Measurements from ENCODE around the gene DMRTC2. TPM values are rescaled to one million over a fixed set of nuclear protein-coding genes. Genes with fewer than 3 reads are reported as not detected.

The DMRTC2 gene
- total RNA-seq, 1 experiment from 2014 or later: not detected

DNA sequence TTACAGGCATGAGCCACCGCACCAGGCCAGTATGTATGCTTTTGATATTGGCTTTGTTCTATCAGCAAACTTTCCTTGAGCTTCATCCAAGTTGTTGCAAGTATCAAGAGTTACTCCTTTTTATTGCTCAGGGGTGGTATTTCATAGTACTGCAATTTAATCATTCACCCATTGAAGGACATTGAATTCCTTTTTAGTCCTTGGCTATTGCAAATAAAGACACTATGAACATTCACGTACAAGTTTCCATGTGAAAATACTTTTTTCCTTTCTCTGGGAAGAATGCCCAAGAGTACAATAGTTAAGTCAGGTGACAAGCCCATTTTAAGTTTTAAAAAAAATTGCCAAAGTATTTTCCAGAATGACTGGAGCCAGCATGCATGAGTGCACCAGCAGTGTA lies 28.1 kb upstream of the DMRTC2 start:
- Histone ChIP-seq H3K36me3 (ENCODE audit: low read depth) (no peaks in the 10 kb centered on the region), H3K4me1 (replicated peaks; ENCODE audit: insufficient read depth) (no peaks in the 10 kb centered on the region), H3K79me2 (ENCODE audit: low read depth) (no peaks in the 10 kb centered on the region), H2AFZ (no peak overlapping the region), H3K9me2 (ENCODE audit: insufficient read depth) (no peaks in the 10 kb centered on the region), H4K20me1 (ENCODE audit: insufficient read depth) (no peaks in the 10 kb centered on the region), H3K4me3 (no peak overlapping the region), H3K27ac (no peak overlapping the region), H3K9me3 (ENCODE audit: insufficient read depth, low read depth) (no peaks in the 10 kb centered on the region), H3F3A (ENCODE audit: insufficient read depth, low read depth) (no peaks in the 10 kb centered on the region; the same call in 1 of the 2 replicates), H3K27me3 (ENCODE audit: insufficient read depth, low read depth) (no peaks in the 10 kb centered on the region), H3K4me2 (no peak overlapping the region)
- POLR2A ChIA-PET (ENCODE audit: unreplicated experiment): no interaction called here
- CTCF ChIA-PET: interaction anchor here (0.7 kb wide), 1 partner anchor 64 kb away, joined by 4 read pairs; no protein-coding TSS in a partner anchor
- BruUV-seq (replicated peaks): no TSS peak
- TF ChIP-seq EZH2 (IDR thresholded peaks at IDR 0.05; ENCODE audit: low read depth): no peak
- TF ChIP-seq, protein P1, sequence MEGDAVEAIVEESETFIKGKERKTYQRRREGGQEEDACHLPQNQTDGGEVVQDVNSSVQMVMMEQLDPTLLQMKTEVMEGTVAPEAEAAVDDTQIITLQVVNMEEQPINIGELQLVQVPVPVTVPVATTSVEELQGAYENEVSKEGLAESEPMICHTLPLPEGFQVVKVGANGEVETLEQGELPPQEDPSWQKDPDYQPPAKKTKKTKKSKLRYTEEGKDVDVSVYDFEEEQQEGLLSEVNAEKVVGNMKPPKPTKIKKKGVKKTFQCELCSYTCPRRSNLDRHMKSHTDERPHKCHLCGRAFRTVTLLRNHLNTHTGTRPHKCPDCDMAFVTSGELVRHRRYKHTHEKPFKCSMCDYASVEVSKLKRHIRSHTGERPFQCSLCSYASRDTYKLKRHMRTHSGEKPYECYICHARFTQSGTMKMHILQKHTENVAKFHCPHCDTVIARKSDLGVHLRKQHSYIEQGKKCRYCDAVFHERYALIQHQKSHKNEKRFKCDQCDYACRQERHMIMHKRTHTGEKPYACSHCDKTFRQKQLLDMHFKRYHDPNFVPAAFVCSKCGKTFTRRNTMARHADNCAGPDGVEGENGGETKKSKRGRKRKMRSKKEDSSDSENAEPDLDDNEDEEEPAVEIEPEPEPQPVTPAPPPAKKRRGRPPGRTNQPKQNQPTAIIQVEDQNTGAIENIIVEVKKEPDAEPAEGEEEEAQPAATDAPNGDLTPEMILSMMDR (conservative IDR thresholded peaks at IDR 0.05): no peak
- DNase-seq: no peak
- intact Hi-C loops (cut with micrococcal nuclease; ENCODE audit: unreplicated experiment): no loop called here

DNA sequence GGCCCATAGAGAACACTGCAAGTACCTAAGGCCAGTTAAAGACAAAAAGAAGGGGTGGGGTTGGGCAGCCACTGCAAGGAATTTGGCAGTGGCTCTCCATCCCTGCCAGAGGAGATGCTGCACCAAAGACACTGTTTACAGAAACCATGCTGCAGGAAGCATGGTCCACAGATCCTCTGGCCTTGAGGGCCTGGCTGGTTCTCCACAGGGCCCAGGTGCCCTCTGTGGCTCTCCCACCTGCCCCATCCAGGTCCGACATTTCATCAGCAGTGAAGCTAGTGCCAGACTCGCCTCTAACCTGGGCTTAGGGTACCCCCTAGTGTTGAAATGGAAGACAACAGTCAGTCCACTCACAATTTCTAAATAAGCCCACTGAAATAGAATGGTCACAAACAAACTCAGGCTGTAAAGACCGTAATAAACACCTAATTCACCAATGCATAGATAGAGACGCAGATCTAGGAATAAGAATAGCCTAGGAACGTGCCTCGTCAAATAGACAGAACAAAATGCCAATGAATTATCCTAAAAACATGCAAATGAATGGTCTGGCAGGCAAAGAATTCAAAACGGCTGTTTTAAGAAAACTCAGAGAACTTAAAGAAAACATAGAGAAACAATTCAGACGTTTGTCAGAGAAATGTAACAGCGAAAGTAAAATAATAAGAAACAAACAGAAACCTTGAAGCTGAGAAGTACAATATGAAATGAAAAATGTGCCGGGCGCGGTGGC lies 23.7 kb upstream of the DMRTC2 start:
- no TSS peak for BruUV-seq (replicated peaks)
- no peak overlapping the region for H3K4me2 ChIP-seq
- H2AFZ ChIP-seq: no peak overlapping the region
- POLR2A ChIA-PET (ENCODE audit: unreplicated experiment): no interaction called here
- TF ChIP-seq EZH2 (IDR thresholded peaks at IDR 0.05; ENCODE audit: low read depth): no peak
- TF ChIP-seq, protein P1 (conservative IDR thresholded peaks at IDR 0.05): peak; percentile 87
- no peaks in the 10 kb centered on the region; the same call in 1 of the 2 replicates for H3F3A ChIP-seq (ENCODE audit: insufficient read depth, low read depth)
- H3K36me3 ChIP-seq (ENCODE audit: low read depth): no peaks in the 10 kb centered on the region
- H3K79me2 ChIP-seq (ENCODE audit: low read depth): no peaks in the 10 kb centered on the region
- H3K27me3 ChIP-seq (ENCODE audit: insufficient read depth, low read depth): 0 out of 2 replicates have a peak, but pooled peaks cover 5% of the 10 kb centered on the region
- H3K4me3 ChIP-seq: no peak overlapping the region
- H3K27ac ChIP-seq: no peak overlapping the region
- CTCF ChIA-PET: interaction anchor here (0.6 to 0.9 kb wide), 3 partner anchors 26 to 180 kb away, joined by 3 to 5 read pairs (median 4); no protein-coding TSS in a partner anchor
- no peaks in the 10 kb centered on the region for H4K20me1 ChIP-seq (ENCODE audit: insufficient read depth)
- no peaks in the 10 kb centered on the region for H3K9me3 ChIP-seq (ENCODE audit: insufficient read depth, low read depth)
- no peaks in the 10 kb centered on the region for H3K4me1 ChIP-seq (replicated peaks; ENCODE audit: insufficient read depth)
- DNase-seq: peak; percentile 45 to 47
- intact Hi-C loops (cut with micrococcal nuclease; ENCODE audit: unreplicated experiment): loop anchor here (2.0 to 5.0 kb wide), 3 partner anchors 74 to 374 kb away; no protein-coding TSS in a partner anchor
- no peaks in the 10 kb centered on the region for H3K9me2 ChIP-seq (ENCODE audit: insufficient read depth)

DNA sequence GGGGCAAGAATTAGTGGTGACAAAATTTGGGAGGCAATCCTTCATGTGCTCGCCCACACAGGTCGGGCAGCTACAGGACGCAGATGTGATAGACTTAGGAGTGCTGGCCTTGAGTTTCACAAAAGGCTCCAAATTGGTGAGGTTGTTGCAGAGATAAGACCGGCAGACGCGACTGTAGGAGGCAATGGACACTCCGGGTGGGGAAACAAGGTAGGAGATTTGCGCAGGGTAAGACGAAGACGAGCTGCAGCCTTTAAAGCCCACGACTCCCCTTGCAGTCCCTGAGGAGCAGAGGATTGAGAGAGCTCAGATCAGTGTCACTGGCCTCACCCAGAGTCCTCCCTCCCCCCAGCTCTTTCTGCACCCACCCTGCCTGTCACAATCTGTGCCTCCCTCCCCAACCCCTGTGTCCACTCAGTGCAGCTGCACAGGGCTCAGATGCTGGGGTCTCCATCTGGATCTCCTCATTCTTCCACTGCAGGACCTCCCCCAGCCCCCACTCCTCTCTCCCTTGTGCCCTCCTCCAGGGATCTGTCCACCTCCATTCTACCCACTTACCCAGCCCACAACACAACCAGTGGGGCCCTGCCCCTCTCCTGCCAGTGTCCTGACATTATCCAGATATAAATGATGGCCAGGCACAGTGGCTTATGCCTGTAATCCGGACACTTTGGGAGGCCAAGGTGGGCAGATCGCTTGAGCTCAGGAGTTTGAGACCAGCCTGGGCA lies 6.7 kb upstream of the DMRTC2 start:
- no peak for DNase-seq
- H3K79me2 ChIP-seq (ENCODE audit: low read depth): no peaks in the 10 kb centered on the region
- H3K4me2 ChIP-seq: no peak overlapping the region
- CTCF ChIA-PET: interaction anchor here (0.7 kb wide), 1 partner anchor 35 kb away, joined by 3 read pairs; no protein-coding TSS in a partner anchor
- POLR2A ChIA-PET (ENCODE audit: unreplicated experiment): no interaction called here
- no peak overlapping the region for H3K4me3 ChIP-seq
- TF ChIP-seq, protein P1 (conservative IDR thresholded peaks at IDR 0.05): no peak
- TF ChIP-seq EZH2 (IDR thresholded peaks at IDR 0.05; ENCODE audit: low read depth): no peak
- no peaks in the 10 kb centered on the region for H3F3A ChIP-seq (ENCODE audit: insufficient read depth, low read depth)
- H3K36me3 ChIP-seq (ENCODE audit: low read depth): no peaks in the 10 kb centered on the region
- no peaks in the 10 kb centered on the region for H3K9me3 ChIP-seq (ENCODE audit: insufficient read depth, low read depth)
- peaks cover 20% of the 10 kb centered on the region; the same call in 1 of the 2 replicates for H3K27me3 ChIP-seq (ENCODE audit: insufficient read depth, low read depth)
- H3K9me2 ChIP-seq (ENCODE audit: insufficient read depth): no peaks in the 10 kb centered on the region
- H2AFZ ChIP-seq: no peak overlapping the region
- H4K20me1 ChIP-seq (ENCODE audit: insufficient read depth): no peaks in the 10 kb centered on the region
- no peaks in the 10 kb centered on the region for H3K4me1 ChIP-seq (replicated peaks; ENCODE audit: insufficient read depth)
- intact Hi-C loops (cut with micrococcal nuclease; ENCODE audit: unreplicated experiment): no loop called here
- no TSS peak for BruUV-seq (replicated peaks)
- H3K27ac ChIP-seq: no peak overlapping the region

Measured in PC-9 (cell line).